ENCODE data around the gene ARHGAP6. TPM values are rescaled to one million over a fixed set of nuclear protein-coding genes. Genes with fewer than 3 reads are reported as not detected.
A peak's percentile ranks its signal among the peaks of the same experiment; 100 is the strongest.

Gene ARHGAP6
- total and polyA plus RNA-seq, 9 of the 15 experiments (the other 6 are each of a cell fraction or from before 2014, with no cell fraction given): 12.5 to 63.6 (median 41.8) TPM

GRCh38 chrX:11367609-11368430 lies 297.9 kb downstream of the ARHGAP6 start (continued):
- 0 out of 2 replicates have a peak, but pooled peaks have one; percentile 54 for TF ChIP-seq MTA3 (IDR thresholded peaks at IDR 0.05; ENCODE audit: borderline replicate concordance)
- TF ChIP-seq POLR2B (IDR thresholded peaks at IDR 0.05; ENCODE audit: low read depth, partially characterized antibody): peak; percentile 42
- TF ChIP-seq MYNN (IDR thresholded peaks at IDR 0.05): peak; percentile 58; the same call in 1 of the 2 replicates
- no peak for TF ChIP-seq MYNN (CRISPR knock-in tag; IDR thresholded peaks at IDR 0.05)
- peak; percentile 82 for TF ChIP-seq FOXM1 (IDR thresholded peaks at IDR 0.05; ENCODE audit: low read depth)
- TF ChIP-seq FOXM1 (CRISPR knock-in tag; IDR thresholded peaks at IDR 0.05; ENCODE audit: low read depth): no peak
- TF ChIP-seq POLR2G (IDR thresholded peaks at IDR 0.05; ENCODE audit: low read depth, low read length): 0 out of 2 replicates have a peak, but pooled peaks have one; percentile 7
- peak; percentile 54; the same call in 1 of the 2 replicates for TF ChIP-seq ZEB2 (IDR thresholded peaks at IDR 0.05)
- no peak for TF ChIP-seq ZNF134 (CRISPR knock-in tag; conservative IDR thresholded peaks at IDR 0.05)
- peak; percentile 71 for TF ChIP-seq HMBOX1 (IDR thresholded peaks at IDR 0.05)
- TF ChIP-seq PBX2 (CRISPR knock-in tag; IDR thresholded peaks at IDR 0.05; ENCODE audit: low read depth): no peak
- no peak for TF ChIP-seq PBX2 (tag; conservative IDR thresholded peaks at IDR 0.05; ENCODE audit: low read depth)
- no peak for TF ChIP-seq CHD7 (IDR thresholded peaks at IDR 0.05; ENCODE audit: low read depth, low read length)
